HTR-8/SVneo (cell line): Measurements from ENCODE around the gene GIMAP7.
"Not testable (repeated sequence)": the region's sequence is repeated elsewhere in the genome, so short reads cannot be mapped to it uniquely, and the experiment has no call there.

Experiments
- DNase-seq: peaks from one replicate; pipeline ENCODE4 v3.0.0; 2011; ENCODE audit warnings: low spot score, mixed read lengths; ENCODE audit not compliant: insufficient read length
- FAIRE-seq: peaks from 2 replicates; lab custom pipeline; 2011; peaks lifted over from hg19 to GRCh38; lab: Jason Lieb, UNC

GIMAP7 gene

GRCh38 chr7:150507947-150508602, 6.6 kb upstream of the GIMAP7 start:
- FAIRE-seq (no peak), DNase-seq (no peak)

DNA sequence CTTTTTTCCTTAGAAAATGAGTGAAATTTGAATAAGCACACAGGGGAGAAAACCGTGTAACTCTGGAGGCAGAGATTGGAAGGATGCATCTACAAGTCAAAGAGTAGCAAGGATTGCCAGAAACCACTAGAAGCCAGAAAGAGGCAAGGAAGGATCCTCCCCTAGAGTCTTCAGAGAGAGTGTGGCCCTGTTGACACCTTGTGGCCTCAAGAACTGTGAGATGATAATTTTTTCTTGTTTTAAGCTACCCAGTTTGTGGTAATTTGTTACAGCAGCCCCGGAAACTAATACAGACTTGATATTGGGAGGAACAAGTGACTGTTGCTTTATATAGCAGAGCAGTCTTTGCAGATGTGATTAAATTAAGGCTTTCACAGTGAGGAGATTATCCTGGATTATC, 3.6 kb upstream of the GIMAP7 start:
- no peak for FAIRE-seq

DNA sequence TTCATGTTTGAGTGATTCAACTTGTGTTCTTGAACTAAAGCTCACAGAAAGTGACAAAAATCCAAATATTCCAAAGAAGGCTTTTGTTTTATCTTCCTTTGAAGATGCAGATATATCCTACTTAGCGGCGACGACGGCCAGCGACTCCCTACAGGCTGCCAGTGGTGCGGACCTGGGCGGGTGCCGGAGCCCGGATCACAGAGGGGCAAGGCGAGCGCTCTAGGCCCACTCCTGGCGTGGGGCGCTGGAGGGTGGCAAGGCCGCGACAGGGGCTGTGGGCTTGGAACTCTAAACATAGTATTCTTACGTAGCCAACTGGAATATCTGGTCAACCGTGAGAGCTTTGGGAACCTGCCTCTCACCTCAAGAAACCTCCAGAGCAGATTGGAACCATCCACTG, 914 bp upstream of the GIMAP7 start:
- FAIRE-seq: no peak
- no peak for DNase-seq

More for the DNA sequence above, 3.6 kb upstream of the GIMAP7 start:
- DNase-seq: no peak

DNA sequence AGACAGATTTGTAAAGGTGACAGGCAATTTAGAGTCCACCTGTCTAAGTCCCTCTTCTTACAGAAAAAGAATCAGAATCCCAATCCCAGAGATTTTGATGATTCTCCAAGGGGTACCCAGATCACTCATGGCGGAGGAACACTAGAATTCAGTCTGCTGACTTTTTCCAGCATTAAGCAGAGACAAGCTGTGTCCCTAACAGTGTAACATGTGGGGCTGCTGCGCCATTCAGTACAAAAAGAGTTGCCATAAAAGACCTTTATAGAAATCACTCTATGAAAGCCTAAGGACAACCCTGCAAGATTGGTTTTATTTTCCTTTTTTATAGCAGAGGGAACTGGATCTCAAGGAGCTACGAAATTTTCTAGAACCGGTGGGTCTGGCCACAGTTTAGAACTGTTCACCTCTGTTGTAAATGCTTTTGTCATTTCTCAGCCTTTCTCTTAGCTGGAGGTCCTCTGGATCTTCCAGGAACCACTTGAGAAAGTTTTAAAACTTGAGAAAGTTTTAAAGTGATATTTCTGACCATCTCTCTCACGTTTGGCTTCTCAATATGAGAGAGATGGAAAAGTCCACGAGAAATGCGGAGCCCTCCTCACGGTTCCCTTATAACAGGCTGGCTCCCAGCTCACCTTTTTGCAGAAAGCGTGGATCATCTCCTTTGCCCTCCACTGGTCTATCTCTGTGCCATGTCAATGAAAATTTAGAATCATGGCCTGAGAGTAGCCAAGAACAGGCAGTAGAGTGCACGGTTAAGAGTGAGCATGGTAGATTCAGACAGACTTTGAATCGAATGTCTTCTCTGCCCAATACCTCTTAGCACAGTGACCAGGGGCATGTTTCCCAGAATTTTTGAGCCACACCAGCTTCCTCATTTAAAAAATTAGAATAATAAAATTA, 826 bp downstream of the GIMAP7 start:
- no peak for FAIRE-seq
- DNase-seq: no peak

- DNase-seq (no peak), FAIRE-seq (no peak)
These were observed 2.5 kb downstream of the GIMAP7 start for GRCh38 chr7:150516956-150517745.

GRCh38 chr7:150519310-150519709, 4.6 kb downstream of the GIMAP7 start:
- no peak for FAIRE-seq

GRCh38 chr7:150520145-150520544, 5.5 kb downstream of the GIMAP7 start:
- FAIRE-seq: no peak
- no peak for DNase-seq

More at GRCh38 chr7:150519310-150519709, 4.6 kb downstream of the GIMAP7 start:
- no peak for DNase-seq

DNA sequence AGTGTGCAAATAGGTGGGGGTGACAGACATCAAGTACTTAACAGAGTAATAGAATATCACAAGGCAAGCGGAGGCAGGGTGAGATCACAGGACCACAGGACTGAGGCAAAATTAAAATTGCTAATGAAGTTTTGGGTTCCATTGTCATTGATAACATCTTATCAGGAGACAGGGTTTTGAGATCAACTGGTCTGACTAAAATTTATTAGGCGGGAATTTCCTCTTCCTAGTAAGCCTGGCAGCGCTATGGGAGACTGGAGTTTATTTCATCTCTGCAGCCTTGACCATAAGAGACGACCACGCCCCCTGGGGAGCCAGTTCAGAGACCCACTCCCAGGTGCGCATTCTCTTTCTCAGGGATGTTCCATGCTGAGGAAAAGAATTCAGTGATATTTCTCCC, 8.3 kb downstream of the GIMAP7 start:
- not testable (repeated sequence) for FAIRE-seq, DNase-seq

DNA sequence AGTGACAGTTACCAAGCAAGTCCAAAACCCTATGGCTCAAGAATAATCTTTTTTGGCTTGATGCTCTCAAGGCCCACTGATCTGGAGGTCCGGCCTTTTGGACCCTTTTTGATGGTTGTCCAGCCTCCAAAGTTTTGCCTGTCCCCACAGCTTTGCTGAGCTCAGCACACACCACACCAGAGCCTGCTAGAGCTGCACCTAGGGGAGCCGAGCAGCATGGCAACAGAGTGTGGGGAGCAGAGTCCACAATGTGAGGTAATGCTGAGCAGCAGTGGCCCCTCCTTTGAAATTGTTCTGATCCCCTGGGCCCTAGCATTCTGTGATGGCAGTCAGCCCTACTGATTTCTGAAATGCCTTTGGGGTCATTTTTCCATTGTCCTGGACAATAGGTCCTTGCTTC, 9.3 kb downstream of the GIMAP7 start:
- no peak for FAIRE-seq
- DNase-seq: no peak

- no peak for DNase-seq
- no peak for FAIRE-seq
These were observed 17.0 kb downstream of the GIMAP7 start for GRCh38 chr7:150531704-150532103.

DNA sequence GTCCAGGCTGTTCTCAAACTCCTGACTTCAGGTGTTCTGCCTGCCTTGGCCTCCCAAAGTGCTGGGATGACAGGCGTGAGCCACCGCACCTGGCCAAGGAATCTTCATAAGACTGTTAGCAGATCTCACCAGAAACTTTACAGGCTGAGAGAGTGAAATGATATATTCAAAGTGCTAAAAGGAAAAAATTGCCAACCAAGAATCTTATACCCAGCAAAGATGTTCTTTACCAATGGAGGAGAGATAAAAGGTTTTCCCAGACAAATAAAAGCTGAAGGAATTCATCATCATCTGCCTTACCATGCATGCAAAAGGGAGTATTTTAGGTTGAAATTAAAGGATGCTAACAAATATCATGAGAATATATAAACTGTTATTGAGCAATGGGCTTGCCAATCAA, 23.6 kb downstream of the GIMAP7 start:
- FAIRE-seq: no peak
- no peak for DNase-seq

GRCh38 chr7:150553163-150553562, 38.5 kb downstream of the GIMAP7 start:
- DNase-seq: no peak
- FAIRE-seq: no peak

- no peak for FAIRE-seq
- no peak for DNase-seq
These were observed 42.0 kb downstream of the GIMAP7 start for GRCh38 chr7:150556521-150557138.

- no peak for DNase-seq
- no peak for FAIRE-seq
These were observed 45.8 kb downstream of the GIMAP7 start for GRCh38 chr7:150560486-150560885.

DNA sequence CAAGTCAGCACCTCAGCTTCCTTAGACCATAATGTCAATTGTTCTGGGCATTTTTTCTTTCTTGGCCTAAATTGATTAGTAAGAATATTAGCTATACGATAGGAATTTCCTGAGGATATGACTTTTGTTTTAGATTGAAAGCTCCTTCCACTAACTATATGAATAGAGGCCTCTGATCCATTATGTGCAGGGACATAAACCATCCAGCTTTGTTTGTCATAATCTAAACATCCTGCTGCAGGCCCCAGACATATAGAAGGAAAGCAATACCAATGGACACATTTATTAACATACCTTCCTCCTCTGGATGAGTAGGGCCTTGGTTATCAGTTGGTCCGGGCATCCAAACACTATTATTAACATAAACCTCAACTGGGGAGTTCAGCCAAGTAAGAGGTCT, 48.2 kb downstream of the GIMAP7 start:
- FAIRE-seq (no peak), DNase-seq (no peak)

DNA sequence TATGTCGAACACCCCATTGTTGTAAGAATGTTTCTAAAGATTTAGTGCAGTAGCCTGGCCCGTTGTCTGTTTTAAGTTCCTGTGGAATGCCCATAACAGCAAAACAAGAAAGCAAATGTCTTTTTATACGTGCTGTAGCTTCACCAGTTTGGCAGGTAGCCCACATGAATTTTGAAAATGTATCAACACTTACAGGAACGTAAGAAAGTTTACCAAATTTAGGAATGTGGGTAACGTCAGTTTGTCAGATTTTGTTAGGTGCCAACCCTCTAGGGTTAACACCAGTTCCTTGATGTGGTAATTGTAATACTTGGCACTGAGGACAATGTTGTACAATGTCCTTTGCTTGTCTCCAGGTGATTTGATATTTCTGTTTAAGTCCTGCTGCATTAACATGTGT, 49.3 kb downstream of the GIMAP7 start:
- FAIRE-seq: no peak

GRCh38 chr7:150564566-150564965, 49.9 kb downstream of the GIMAP7 start:
- no peak for FAIRE-seq
- no peak for DNase-seq

More for the DNA sequence above, 49.3 kb downstream of the GIMAP7 start:
- no peak for DNase-seq

GRCh38 chr7:150565239-150565638, 50.6 kb downstream of the GIMAP7 start:
- DNase-seq: no peak

GRCh38 chr7:150566123-150566522, 51.5 kb downstream of the GIMAP7 start:
- FAIRE-seq: no peak
- DNase-seq: no peak

More at GRCh38 chr7:150565239-150565638, 50.6 kb downstream of the GIMAP7 start:
- FAIRE-seq: no peak

DNA sequence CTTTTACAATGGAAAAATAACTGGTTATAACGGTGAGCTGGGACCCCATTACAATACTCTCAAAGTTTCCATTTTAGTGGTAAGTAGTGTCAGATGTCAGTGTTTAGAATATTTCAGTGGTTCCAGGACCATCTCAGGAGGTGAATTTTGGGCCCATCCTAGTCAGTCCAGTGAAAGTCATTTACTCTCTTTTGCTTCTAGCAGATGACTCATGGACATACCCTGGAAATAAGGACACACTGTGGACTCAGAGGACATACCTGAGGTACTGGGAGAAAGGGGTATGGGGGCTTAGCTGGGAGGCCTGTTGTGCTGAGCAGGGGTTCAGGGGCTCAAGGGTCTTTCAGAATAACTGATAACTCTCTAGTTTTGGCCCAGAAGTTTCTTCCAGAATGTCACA, 51.9 kb downstream of the GIMAP7 start:
- FAIRE-seq (no peak), DNase-seq (no peak)
